GM13976 (cell line): ENCODE data around the gene CCDC27.

Experiments
- DNase-seq: peaks from one replicate; pipeline ENCODE4 v3.0.0; 2012; ENCODE audit warnings: low spot score
- in situ Hi-C: fragments of 300-500 bp; cut with MboI; formaldehyde crosslinking; loops from one replicate; pipeline ENCODE4 v1.12.0; 2022; ENCODE audit warnings: low sequenced_read_pairs, mixed read lengths, inconsistent platforms; ENCODE audit not compliant: unreplicated experiment
- TF ChIP-seq, protein P1 (sequence below): IDR thresholded peaks from 2 replicates; pipeline ENCODE4 v1.5.1; 2012; ENCODE audit warnings: borderline replicate concordance, mild to moderate bottlenecking; ENCODE audit not compliant: insufficient read depth; ENCODE audit errors: extremely low read depth, missing control alignments, control extremely low read depth

Gene CCDC27

GRCh38 chr1:3786468-3787348, 34.5 kb downstream of the CCDC27 start:
- in situ Hi-C loops: no loop called here
- TF ChIP-seq, protein P1, sequence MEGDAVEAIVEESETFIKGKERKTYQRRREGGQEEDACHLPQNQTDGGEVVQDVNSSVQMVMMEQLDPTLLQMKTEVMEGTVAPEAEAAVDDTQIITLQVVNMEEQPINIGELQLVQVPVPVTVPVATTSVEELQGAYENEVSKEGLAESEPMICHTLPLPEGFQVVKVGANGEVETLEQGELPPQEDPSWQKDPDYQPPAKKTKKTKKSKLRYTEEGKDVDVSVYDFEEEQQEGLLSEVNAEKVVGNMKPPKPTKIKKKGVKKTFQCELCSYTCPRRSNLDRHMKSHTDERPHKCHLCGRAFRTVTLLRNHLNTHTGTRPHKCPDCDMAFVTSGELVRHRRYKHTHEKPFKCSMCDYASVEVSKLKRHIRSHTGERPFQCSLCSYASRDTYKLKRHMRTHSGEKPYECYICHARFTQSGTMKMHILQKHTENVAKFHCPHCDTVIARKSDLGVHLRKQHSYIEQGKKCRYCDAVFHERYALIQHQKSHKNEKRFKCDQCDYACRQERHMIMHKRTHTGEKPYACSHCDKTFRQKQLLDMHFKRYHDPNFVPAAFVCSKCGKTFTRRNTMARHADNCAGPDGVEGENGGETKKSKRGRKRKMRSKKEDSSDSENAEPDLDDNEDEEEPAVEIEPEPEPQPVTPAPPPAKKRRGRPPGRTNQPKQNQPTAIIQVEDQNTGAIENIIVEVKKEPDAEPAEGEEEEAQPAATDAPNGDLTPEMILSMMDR: no peak
- DNase-seq: no peak

- TF ChIP-seq, protein P1: no peak
- no peak for DNase-seq
- in situ Hi-C loops: no loop called here
These were observed 35.1 kb downstream of the CCDC27 start for GRCh38 chr1:3787349-3787715.

DNA sequence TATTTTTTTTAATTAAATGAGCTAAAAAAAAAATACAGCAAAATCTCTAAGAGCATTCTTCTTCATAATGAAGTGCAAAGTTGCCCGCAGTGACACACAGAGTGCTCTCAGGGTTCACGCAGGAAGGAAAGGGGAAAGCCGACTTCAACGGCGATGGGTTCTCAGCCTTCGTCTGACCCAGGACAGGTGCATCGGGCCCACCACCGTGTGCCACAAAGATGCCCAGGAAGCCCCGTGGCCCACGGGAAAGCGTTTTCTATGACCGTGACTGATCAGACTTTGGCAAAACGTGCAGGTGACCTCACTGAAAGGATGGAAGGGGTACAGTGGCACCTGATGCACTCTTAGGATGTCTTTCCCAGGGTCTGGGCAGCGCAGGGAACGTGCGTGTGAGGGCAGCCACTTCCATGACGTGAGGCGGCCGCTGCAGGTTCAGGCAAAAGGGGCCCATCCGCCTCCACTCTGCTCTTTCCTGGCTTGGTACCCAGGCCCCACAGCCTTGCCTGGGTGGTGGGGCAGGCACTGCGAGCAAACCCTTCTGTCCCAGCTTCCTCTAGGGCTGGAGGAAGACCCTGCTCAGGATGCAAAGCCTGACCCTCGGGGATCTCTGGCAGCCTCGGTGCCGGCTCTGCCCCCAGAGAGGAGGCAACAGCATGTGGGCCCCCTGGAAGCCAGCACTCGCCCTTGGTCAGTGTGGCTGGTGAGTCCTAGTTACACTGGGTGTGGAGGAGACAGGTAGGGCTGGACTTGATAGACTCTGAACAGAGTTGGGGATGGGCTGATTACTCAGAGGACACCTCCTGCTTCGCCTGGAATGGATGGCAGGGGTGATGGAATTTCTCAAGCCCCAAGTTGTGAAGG, 35.7 kb downstream of the CCDC27 start:
- no peak for DNase-seq
- in situ Hi-C loops: no loop called here
- TF ChIP-seq, protein P1: no peak

- TF ChIP-seq, protein P1: no peak
- DNase-seq: no peak
- in situ Hi-C loops: no loop called here
These were observed 36.6 kb downstream of the CCDC27 start for GRCh38 chr1:3788756-3789420.

- DNase-seq: no peak
- in situ Hi-C loops: no loop called here
- TF ChIP-seq, protein P1: no peak
These were observed 37.4 kb downstream of the CCDC27 start for GRCh38 chr1:3789421-3790300.
